ENCODE data around the gene FAM78B. TPM values are rescaled to one million over a fixed set of nuclear protein-coding genes. Genes with fewer than 3 reads are reported as not detected.

Gene FAM78B
- total RNA-seq, 1 experiment from 2014 or later = 1.1 TPM

DNA sequence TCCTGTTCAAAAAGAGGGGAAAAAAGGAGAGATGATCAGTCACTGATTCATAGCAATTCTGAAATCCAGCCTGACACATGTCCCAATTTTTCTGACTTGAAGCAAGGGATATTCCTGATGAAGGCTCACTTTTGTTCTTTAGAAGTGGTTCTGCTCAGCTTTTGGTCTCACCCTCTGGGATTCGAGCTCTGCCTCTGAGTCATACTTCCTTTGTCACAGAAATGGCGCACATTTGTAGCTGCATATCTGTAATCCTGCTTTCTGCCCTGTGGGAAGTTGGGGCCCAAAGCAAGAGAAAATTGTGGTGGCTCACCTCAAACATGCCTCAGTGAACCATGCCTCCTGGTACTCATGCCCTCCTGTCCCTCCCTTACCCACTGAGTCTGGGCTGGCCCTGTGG lies 22.3 kb upstream of the FAM78B start:
- Mint-ChIP-seq H3K27me3 (ENCODE audit: insufficient read depth, unreplicated experiment) (no peaks in the 10 kb centered on the region), H3K4me3 (ENCODE audit: unreplicated experiment) (no peak overlapping the region), H3K27ac (ENCODE audit: low read depth, unreplicated experiment) (no peak overlapping the region), H3K4me1 (ENCODE audit: insufficient read depth, unreplicated experiment) (peaks cover 15% of the 10 kb centered on the region), H3K36me3 (ENCODE audit: insufficient read depth, unreplicated experiment) (no peaks in the 10 kb centered on the region), H3K9me3 (ENCODE audit: unreplicated experiment) (no peaks in the 10 kb centered on the region)
- TF ChIP-seq, protein P1, sequence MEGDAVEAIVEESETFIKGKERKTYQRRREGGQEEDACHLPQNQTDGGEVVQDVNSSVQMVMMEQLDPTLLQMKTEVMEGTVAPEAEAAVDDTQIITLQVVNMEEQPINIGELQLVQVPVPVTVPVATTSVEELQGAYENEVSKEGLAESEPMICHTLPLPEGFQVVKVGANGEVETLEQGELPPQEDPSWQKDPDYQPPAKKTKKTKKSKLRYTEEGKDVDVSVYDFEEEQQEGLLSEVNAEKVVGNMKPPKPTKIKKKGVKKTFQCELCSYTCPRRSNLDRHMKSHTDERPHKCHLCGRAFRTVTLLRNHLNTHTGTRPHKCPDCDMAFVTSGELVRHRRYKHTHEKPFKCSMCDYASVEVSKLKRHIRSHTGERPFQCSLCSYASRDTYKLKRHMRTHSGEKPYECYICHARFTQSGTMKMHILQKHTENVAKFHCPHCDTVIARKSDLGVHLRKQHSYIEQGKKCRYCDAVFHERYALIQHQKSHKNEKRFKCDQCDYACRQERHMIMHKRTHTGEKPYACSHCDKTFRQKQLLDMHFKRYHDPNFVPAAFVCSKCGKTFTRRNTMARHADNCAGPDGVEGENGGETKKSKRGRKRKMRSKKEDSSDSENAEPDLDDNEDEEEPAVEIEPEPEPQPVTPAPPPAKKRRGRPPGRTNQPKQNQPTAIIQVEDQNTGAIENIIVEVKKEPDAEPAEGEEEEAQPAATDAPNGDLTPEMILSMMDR (IDR thresholded peaks at IDR 0.05; ENCODE audit: unreplicated experiment) = no peak
- ChIA-PET CTCF (interaction anchor here (0.6 to 1.1 kb wide), 4 partner anchors 36 to 442 kb away, joined by 3 to 4 read pairs (median 4); no protein-coding TSS in a partner anchor), POLR2A (no interaction called here)
- BruUV-seq (replicated peaks) = no TSS peak
- DNase-seq (ENCODE audit: unreplicated experiment) = peak; percentile 22
- intact Hi-C loops (cut with micrococcal nuclease) = no loop called here

DNA sequence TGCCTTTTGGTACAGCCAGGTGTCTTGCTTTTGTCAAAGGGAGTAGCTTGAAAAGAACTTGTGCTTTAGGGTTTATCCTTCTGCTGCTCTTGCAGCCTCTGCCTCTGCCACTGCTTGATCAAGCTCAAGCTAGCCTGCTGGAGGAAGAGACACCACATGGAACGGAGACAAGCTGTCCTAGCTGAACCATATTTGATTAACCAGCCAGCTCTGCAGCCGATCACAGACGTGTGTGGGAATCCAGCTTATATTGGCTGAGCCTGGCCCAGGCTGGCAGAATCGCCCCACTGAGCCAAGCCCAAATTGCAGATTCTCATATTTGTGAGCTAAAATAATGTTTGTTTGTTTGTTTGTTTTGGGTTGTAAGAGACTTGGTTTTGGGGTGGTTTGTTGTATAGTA lies 18.7 kb upstream of the FAM78B start:
- intact Hi-C loops (cut with micrococcal nuclease) = loop anchor here (1.0 to 2.0 kb wide), 2 partner anchors 19 to 52 kb away; partner anchors contain the start of gene FAM78B
- BruUV-seq (replicated peaks) = no TSS peak
- ChIA-PET POLR2A (interaction anchor here (1.3 kb wide), 1 partner anchor 11 kb away, joined by 3 read pairs; no protein-coding TSS in a partner anchor), CTCF (interaction anchor here (0.6 to 1.7 kb wide), 7 partner anchors 15 to 227 kb away, joined by 3 to 9 read pairs (median 3); partner anchors contain the start of gene FAM78B)
- Mint-ChIP-seq H3K27me3 (ENCODE audit: insufficient read depth, unreplicated experiment) (no peaks in the 10 kb centered on the region), H3K4me3 (ENCODE audit: unreplicated experiment) (no peak overlapping the region), H3K9me3 (ENCODE audit: unreplicated experiment) (no peaks in the 10 kb centered on the region), H3K4me1 (ENCODE audit: insufficient read depth, unreplicated experiment) (peaks cover 15% of the 10 kb centered on the region), H3K36me3 (ENCODE audit: insufficient read depth, unreplicated experiment) (no peaks in the 10 kb centered on the region), H3K27ac (ENCODE audit: low read depth, unreplicated experiment) (no peak overlapping the region)
- no peak for DNase-seq (ENCODE audit: unreplicated experiment)
- TF ChIP-seq, protein P1 (IDR thresholded peaks at IDR 0.05; ENCODE audit: unreplicated experiment) = no peak

DNA sequence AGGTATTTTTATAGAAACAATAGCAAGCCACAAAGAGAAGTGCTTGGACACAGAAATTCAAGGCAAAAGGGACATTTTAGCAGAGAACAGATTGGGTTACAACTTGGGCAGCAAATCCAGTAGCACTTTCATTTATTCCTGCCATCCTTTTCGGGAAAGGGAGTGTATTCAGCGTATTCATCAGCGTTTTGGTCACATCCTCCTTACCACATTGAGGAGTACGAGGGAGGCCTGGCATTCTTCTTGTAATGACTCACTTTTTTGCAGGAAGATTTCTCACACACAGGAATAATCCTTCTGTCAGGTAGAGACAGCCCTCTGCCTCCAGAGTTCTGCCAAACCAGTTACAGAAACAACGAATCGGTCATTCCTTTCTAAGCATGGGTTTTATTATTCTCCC lies 18.1 kb upstream of the FAM78B start:
- intact Hi-C loops (cut with micrococcal nuclease) = loop anchor here (1.0 to 2.0 kb wide), 2 partner anchors 18 to 52 kb away; partner anchors contain the start of gene FAM78B
- TF ChIP-seq, protein P1 (IDR thresholded peaks at IDR 0.05; ENCODE audit: unreplicated experiment) = no peak
- Mint-ChIP-seq H3K4me3 (ENCODE audit: unreplicated experiment) (no peak overlapping the region), H3K4me1 (ENCODE audit: insufficient read depth, unreplicated experiment) (peaks cover 15% of the 10 kb centered on the region), H3K27me3 (ENCODE audit: insufficient read depth, unreplicated experiment) (no peaks in the 10 kb centered on the region), H3K9me3 (ENCODE audit: unreplicated experiment) (no peaks in the 10 kb centered on the region), H3K36me3 (ENCODE audit: insufficient read depth, unreplicated experiment) (no peaks in the 10 kb centered on the region), H3K27ac (ENCODE audit: low read depth, unreplicated experiment) (no peak overlapping the region)
- ChIA-PET CTCF (interaction anchor here (0.6 to 3.4 kb wide), 7 partner anchors 12 to 257 kb away, joined by 3 to 13 read pairs (median 3); no protein-coding TSS in a partner anchor), POLR2A (interaction anchor here (1.3 kb wide), 1 partner anchor 12 kb away, joined by 3 read pairs; no protein-coding TSS in a partner anchor)
- no TSS peak for BruUV-seq (replicated peaks)
- DNase-seq (ENCODE audit: unreplicated experiment) = peak; percentile 82

DNA sequence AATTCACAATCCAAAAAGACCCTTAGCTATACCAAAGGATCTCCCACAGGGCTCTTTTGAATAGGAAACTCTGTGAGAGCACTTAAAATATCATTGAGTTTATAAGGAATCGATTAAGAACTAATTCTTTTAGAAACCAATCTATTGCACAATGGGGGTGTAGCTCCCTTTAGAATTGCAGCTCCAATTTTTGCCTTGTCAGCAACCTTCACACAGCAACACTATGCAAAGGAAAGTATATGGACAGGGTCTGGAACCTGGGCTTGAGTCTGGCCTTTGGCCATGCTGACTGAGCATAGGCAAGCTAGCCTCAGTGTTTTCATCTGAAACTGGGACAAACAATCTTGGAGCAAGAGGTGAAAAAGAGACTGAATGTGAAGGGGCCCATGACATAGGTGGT lies 17.2 kb upstream of the FAM78B start:
- Mint-ChIP-seq H3K4me3 (ENCODE audit: unreplicated experiment) (no peak overlapping the region), H3K27ac (ENCODE audit: low read depth, unreplicated experiment) (no peak overlapping the region), H3K27me3 (ENCODE audit: insufficient read depth, unreplicated experiment) (no peaks in the 10 kb centered on the region), H3K9me3 (ENCODE audit: unreplicated experiment) (no peaks in the 10 kb centered on the region), H3K4me1 (ENCODE audit: insufficient read depth, unreplicated experiment) (peaks cover 15% of the 10 kb centered on the region), H3K36me3 (ENCODE audit: insufficient read depth, unreplicated experiment) (no peaks in the 10 kb centered on the region)
- intact Hi-C loops (cut with micrococcal nuclease) = loop anchor here (2.0 kb wide), 1 partner anchor 17 kb away; the partner anchor contains the start of gene FAM78B
- TF ChIP-seq, protein P1 (IDR thresholded peaks at IDR 0.05; ENCODE audit: unreplicated experiment) = no peak
- no TSS peak for BruUV-seq (replicated peaks)
- no peak for DNase-seq (ENCODE audit: unreplicated experiment)
- ChIA-PET POLR2A (interaction anchor here (0.9 to 1.1 kb wide), 2 partner anchors 14 to 17 kb away, joined by 3 read pairs; no protein-coding TSS in a partner anchor), CTCF (interaction anchor here (0.6 to 3.4 kb wide), 9 partner anchors 11 to 582 kb away, joined by 3 to 13 read pairs (median 4); partner anchors contain the start of gene FAM78B)
